ENCODE measurements around the gene CYRIA. TPM values are rescaled to one million over a fixed set of nuclear protein-coding genes. Genes with fewer than 3 reads are reported as not detected.

The CYRIA gene
- total RNA-seq (38.4 and 40.3 TPM in 2 replicates), polyA plus RNA-seq (7.4 and 9.3 TPM in 2 replicates), polyA minus RNA-seq (13.8 and 15.4 TPM in 2 replicates), Bru-seq, nascent RNA (percentile 80 among the genes with signal in this experiment), BruChase-seq, experiment 1, labeled RNA remaining after a 6-hour chase (percentile 69 among the genes with signal in this experiment), BruChase-seq, experiment 2, labeled RNA remaining after a 2-hour chase (percentile 63 among the genes with signal in this experiment)
- 11.1 and 11.5 TPM in 2 replicates for polyA plus RNA-seq (2011; cell fraction: cytosol; rRNA removed)
- 36.8 and 46.0 TPM in 2 replicates for polyA plus RNA-seq (2011; cell fraction: nucleus; rRNA removed)
- 24.4 and 24.8 TPM in 2 replicates for polyA plus RNA-seq (2012)
- polyA minus RNA-seq (2011; cell fraction: cytosol; rRNA and poly(A)+ RNA removed): not detected
- polyA minus RNA-seq (2011; cell fraction: nucleus; rRNA and poly(A)+ RNA removed): 29.1 and 45.9 TPM in 2 replicates
- long read RNA-seq, full-length matches to known transcripts: 46 of 73 reads
- long read RNA-seq, partial matches to known transcripts: 4 of 73 reads
- long read RNA-seq, other reads (novel, unspliced or antisense): 23 of 73 reads

DNA sequence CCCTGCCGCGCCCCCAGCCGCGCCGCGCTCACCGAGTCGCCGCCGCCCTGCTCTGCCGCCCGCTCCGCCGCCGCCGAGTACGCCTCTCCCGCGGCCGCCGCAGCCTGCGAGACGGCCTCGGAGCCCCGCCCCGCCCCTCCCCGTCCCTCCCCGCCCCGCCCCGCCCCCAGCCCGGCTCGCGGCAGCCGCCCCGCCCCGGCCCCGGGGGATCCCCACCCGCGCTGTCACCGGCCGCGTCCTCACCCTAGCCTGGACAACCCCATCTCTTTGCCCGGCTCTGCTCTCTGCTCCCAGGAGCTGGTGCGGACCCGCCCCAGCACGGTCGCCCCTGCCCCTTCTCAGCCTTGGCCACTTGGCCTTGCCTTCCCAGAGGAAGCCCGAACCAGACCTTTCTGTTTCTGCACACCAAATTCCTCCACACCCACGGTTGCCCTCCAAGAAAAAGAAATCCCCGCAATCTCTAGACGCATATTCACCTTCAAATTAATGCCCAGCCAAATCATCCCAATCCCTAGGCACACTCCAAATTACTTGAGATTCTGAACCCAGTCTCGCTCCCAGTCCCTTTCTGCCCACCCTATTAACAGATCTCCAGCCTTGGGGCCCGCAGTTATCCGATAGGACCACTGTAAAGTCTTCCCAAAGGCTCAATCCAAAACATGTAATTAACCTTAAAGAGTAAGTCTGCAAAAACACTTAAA is at the start of gene CYRIA:
Gene CYRIA, minus strand, starts transcription at position 87 of the 701 bp plus-strand sequence. CDS start 77,715 bp downstream, outside the sequence.
- peaks cover 34% of the 10 kb centered on the region for H3K79me2 ChIP-seq (ENCODE audit: control insufficient read depth, insufficient read depth, low read length)
- BruUV-seq (replicated peaks): TSS peak; percentile 88
- no peaks in the 10 kb centered on the region for H3K27me3 ChIP-seq (ENCODE audit: control insufficient read depth in 2 of 2, insufficient read depth in 2 of 2, low read length in 2 of 2)
- peak within 1 kb of the TSS; percentile 90 for H3K4me2 ChIP-seq (ENCODE audit: insufficient read depth, low read length)
- peak; percentile 73 for FAIRE-seq
- no peaks in the 10 kb centered on the region for H3K36me3 ChIP-seq (ENCODE audit: control insufficient read depth in 2 of 2, extremely low read depth in 1 of 2, insufficient read depth in 2 of 2, low read length in 2 of 2)
- peak within 1 kb of the TSS; percentile 37 for H2AFZ ChIP-seq (ENCODE audit: low read depth, low read length)
- ChIA-PET POLR2A (interaction anchor here (1.1 kb wide), 1 partner anchor 15 kb away, joined by 5 read pairs; no protein-coding TSS in a partner anchor), CTCF (interaction anchor here (0.7 to 6.1 kb wide), 8 partner anchors 13 to 91 kb away, joined by 3 to 48 read pairs (median 4); no protein-coding TSS in a partner anchor)
- H3K4me3 ChIP-seq (replicated peaks in 1 of 3; ENCODE audit: insufficient read depth in 1 of 3, low read depth in 1 of 3, low read length in 3 of 3): peak within 1 kb of the TSS; percentile 49 to 86 (median 70)
- H3K9ac ChIP-seq (replicated peaks; ENCODE audit: extremely low read depth, insufficient read depth, low read length): peak within 1 kb of the TSS; percentile 88
- H4K20me1 ChIP-seq (replicated peaks; ENCODE audit: control insufficient read depth, extremely low read depth, insufficient read depth, low read length): no peaks in the 10 kb centered on the region
- peak within 1 kb of the TSS; percentile 98 for H3K27ac ChIP-seq (ENCODE audit: insufficient read depth, low read depth, low read length)
- dilution Hi-C loops (cut with MboI; ENCODE audit: extremely low pct_ligation_motif_present, low sequenced_read_pairs) (no loop called here), intact Hi-C loops (cut with micrococcal nuclease) (loop anchor here (1.0 to 10.0 kb wide), 5 partner anchors 15 to 1089 kb away; partner anchors contain the start of genes GEN1 and SMC6)
- no peak for DNase-seq (ENCODE audit: low read depth, low spot score)
- no peaks in the 10 kb centered on the region for H3K9me1 ChIP-seq (replicated peaks; ENCODE audit: control insufficient read depth, extremely low read depth, insufficient read depth, low read length)
- peaks cover 36% of the 10 kb centered on the region for H3K4me1 ChIP-seq (ENCODE audit: control insufficient read depth, extremely low read depth, insufficient read depth, low read length)
- H3K9me3 ChIP-seq (replicated peaks; ENCODE audit: control insufficient read depth, insufficient read depth, low read length): no peaks in the 10 kb centered on the region
- TF ChIP-seq EZH2 (IDR thresholded peaks at IDR 0.05; ENCODE audit: borderline replicate concordance, low read depth, low read length, severe bottlenecking) (no peak), POLR2A (IDR thresholded peaks at IDR 0.05; ENCODE audit: low read depth, low read length) (peak; percentile 43), GATA2 (IDR thresholded peaks at IDR 0.05; ENCODE audit: insufficient read depth, insufficient read length, low read depth, low read length) (no peak), MYC (IDR thresholded peaks at IDR 0.05; ENCODE audit: low read depth, low read length) (no peak), POLR2AphosphoS5 (IDR thresholded peaks at IDR 0.05; ENCODE audit: insufficient read depth, low read depth, low read length) (peak; percentile 10), JUN (IDR thresholded peaks at IDR 0.05; ENCODE audit: borderline replicate concordance, insufficient read depth, insufficient read length, low read depth) (no peak), FOS (IDR thresholded peaks at IDR 0.05; ENCODE audit: borderline replicate concordance, insufficient read depth, low read length) (no peak)
- TF ChIP-seq, protein P1, sequence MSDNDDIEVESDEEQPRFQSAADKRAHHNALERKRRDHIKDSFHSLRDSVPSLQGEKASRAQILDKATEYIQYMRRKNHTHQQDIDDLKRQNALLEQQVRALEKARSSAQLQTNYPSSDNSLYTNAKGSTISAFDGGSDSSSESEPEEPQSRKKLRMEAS (IDR thresholded peaks at IDR 0.05; ENCODE audit: insufficient read depth, insufficient read length): no peak
- TF ChIP-seq, protein P2, sequence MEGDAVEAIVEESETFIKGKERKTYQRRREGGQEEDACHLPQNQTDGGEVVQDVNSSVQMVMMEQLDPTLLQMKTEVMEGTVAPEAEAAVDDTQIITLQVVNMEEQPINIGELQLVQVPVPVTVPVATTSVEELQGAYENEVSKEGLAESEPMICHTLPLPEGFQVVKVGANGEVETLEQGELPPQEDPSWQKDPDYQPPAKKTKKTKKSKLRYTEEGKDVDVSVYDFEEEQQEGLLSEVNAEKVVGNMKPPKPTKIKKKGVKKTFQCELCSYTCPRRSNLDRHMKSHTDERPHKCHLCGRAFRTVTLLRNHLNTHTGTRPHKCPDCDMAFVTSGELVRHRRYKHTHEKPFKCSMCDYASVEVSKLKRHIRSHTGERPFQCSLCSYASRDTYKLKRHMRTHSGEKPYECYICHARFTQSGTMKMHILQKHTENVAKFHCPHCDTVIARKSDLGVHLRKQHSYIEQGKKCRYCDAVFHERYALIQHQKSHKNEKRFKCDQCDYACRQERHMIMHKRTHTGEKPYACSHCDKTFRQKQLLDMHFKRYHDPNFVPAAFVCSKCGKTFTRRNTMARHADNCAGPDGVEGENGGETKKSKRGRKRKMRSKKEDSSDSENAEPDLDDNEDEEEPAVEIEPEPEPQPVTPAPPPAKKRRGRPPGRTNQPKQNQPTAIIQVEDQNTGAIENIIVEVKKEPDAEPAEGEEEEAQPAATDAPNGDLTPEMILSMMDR (IDR thresholded peaks at IDR 0.05; ENCODE audit: extremely low read depth in 1 of 2, insufficient read depth in 1 of 2, low read depth in 1 of 2, low read length in 2 of 2): no peak
